ENCODE results near the gene CHODL. TPM values are rescaled to one million over a fixed set of nuclear protein-coding genes. Genes with fewer than 3 reads are reported as not detected.

The CHODL gene
- total and polyA plus RNA-seq, 4 donors, result 0.13 to 3.5 (median 0.27) TPM

DNA sequence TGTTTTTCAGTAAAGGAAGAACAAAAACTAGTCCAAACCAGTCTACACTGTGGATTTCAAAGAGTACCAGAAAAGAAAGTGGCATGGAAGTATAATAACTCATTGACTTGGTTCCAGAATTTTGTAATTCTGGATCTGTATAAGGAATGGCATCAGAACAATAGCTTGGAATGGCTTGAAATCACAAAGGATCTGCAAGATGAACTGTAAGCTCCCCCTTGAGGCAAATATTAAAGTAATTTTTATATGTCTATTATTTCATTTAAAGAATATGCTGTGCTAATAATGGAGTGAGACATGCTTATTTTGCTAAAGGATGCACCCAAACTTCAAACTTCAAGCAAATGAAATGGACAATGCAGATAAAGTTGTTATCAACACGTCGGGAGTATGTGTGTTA is 21.3 kb downstream of the CHODL start:
- H3K36me3 ChIP-seq (ENCODE audit: control insufficient read depth in 4 of 4, insufficient read depth in 4 of 4, low read length in 4 of 4), result no peaks in the 10 kb centered on the region
- DNase-seq, result peak in 2 of 3 donors; percentile 25 to 55
- no peaks in the 10 kb centered on the region for H3K4me1 ChIP-seq (ENCODE audit: control insufficient read depth in 5 of 5, insufficient read depth in 5 of 5, low read length in 5 of 5)
- WGBS, 2 donors, result 78 to 91% methylated on average over 2 of the region's 2 CpGs
- no peak overlapping the region for H3K9ac ChIP-seq (ENCODE audit: insufficient read depth in 1 of 2, low read length in 2 of 2)
- no peak for ATAC-seq (ENCODE audit: insufficient read depth, low FRiP score)
- TF ChIP-seq, protein P1, sequence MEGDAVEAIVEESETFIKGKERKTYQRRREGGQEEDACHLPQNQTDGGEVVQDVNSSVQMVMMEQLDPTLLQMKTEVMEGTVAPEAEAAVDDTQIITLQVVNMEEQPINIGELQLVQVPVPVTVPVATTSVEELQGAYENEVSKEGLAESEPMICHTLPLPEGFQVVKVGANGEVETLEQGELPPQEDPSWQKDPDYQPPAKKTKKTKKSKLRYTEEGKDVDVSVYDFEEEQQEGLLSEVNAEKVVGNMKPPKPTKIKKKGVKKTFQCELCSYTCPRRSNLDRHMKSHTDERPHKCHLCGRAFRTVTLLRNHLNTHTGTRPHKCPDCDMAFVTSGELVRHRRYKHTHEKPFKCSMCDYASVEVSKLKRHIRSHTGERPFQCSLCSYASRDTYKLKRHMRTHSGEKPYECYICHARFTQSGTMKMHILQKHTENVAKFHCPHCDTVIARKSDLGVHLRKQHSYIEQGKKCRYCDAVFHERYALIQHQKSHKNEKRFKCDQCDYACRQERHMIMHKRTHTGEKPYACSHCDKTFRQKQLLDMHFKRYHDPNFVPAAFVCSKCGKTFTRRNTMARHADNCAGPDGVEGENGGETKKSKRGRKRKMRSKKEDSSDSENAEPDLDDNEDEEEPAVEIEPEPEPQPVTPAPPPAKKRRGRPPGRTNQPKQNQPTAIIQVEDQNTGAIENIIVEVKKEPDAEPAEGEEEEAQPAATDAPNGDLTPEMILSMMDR (IDR thresholded peaks at IDR 0.05; ENCODE audit: control extremely low read depth, extremely low read depth), result no peak
- no peak overlapping the region for H3K4me3 ChIP-seq
- H3K27me3 ChIP-seq (ENCODE audit: control insufficient read depth in 3 of 3, insufficient read depth in 3 of 3, low read length in 2 of 3), result no peaks in the 10 kb centered on the region
- H3K27ac ChIP-seq (ENCODE audit: low read depth in 1 of 2, low read length in 1 of 2), result no peak overlapping the region
- no peaks in the 10 kb centered on the region for H3K9me3 ChIP-seq (ENCODE audit: control insufficient read depth in 4 of 4, insufficient read depth in 3 of 4, low read length in 3 of 4)

DNA sequence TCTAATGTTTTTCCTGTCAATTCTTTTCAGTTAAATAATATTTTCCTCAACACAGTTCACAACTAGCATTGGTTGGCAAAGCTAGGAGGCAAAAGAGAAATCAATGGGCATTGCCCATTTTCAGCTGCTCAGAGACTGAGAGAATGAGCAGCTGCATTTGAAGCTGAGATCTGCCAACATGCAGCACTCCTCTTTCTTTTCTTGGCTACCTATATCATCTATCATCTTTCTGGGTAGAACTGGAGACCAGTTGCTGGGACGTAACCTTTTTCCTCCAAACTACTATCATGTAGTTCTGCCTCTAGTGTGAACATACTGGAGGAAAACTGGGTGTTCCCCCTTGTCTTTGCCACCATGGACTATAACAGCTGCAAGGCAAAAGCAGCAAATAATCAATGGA is 22.9 kb downstream of the CHODL start:
- Histone ChIP-seq H3K36me3 (ENCODE audit: control insufficient read depth in 4 of 4, insufficient read depth in 4 of 4, low read length in 4 of 4) (no peaks in the 10 kb centered on the region), H3K27ac (ENCODE audit: low read depth in 1 of 2, low read length in 1 of 2) (no peak overlapping the region), H3K9ac (ENCODE audit: insufficient read depth in 1 of 2, low read length in 2 of 2) (no peak overlapping the region), H3K4me3 (no peak overlapping the region), H3K4me1 (ENCODE audit: control insufficient read depth in 5 of 5, insufficient read depth in 5 of 5, low read length in 5 of 5) (no peaks in the 10 kb centered on the region), H3K27me3 (ENCODE audit: control insufficient read depth in 3 of 3, insufficient read depth in 3 of 3, low read length in 2 of 3) (no peaks in the 10 kb centered on the region), H3K9me3 (ENCODE audit: control insufficient read depth in 4 of 4, insufficient read depth in 3 of 4, low read length in 3 of 4) (no peaks in the 10 kb centered on the region)
- no peak for DNase-seq
- 88 to 91% methylated on average over 1 of the region's 1 CpG for WGBS, 2 donors
- TF ChIP-seq, protein P1 (IDR thresholded peaks at IDR 0.05; ENCODE audit: control extremely low read depth, extremely low read depth), result no peak
- ATAC-seq (ENCODE audit: insufficient read depth, low FRiP score), result no peak

DNA sequence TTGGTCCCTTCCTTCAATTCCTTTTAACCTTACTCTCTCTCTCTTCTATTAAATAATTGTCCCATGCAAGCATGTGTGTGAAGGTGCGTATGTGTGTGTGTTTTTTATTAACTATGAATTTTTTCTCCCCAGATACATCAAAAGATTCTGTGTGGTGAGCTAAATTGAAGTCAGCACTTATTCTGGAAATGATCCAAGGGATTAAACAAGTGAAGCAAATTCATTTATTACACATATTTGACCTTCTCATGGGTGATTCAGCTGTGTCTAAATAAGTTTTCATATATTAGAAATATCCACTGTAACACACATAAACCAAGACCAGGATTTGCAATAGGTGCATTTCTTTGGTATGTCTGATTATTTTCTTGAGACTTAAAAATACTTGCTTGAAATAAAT is 24.3 kb downstream of the CHODL start:
- H3K4me1 ChIP-seq (ENCODE audit: control insufficient read depth in 5 of 5, insufficient read depth in 5 of 5, low read length in 5 of 5), result no peaks in the 10 kb centered on the region
- no peaks in the 10 kb centered on the region for H3K27me3 ChIP-seq (ENCODE audit: control insufficient read depth in 3 of 3, insufficient read depth in 3 of 3, low read length in 2 of 3)
- TF ChIP-seq, protein P1 (IDR thresholded peaks at IDR 0.05; ENCODE audit: control extremely low read depth, extremely low read depth), result no peak
- ATAC-seq (ENCODE audit: insufficient read depth, low FRiP score), result no peak
- 86 to 94% methylated on average over 1 of the region's 1 CpG for WGBS, 2 donors
- H3K4me3 ChIP-seq, result no peak overlapping the region
- H3K36me3 ChIP-seq (ENCODE audit: control insufficient read depth in 4 of 4, insufficient read depth in 4 of 4, low read length in 4 of 4), result no peaks in the 10 kb centered on the region
- H3K9ac ChIP-seq (ENCODE audit: insufficient read depth in 1 of 2, low read length in 2 of 2), result no peak overlapping the region
- H3K9me3 ChIP-seq (ENCODE audit: control insufficient read depth in 4 of 4, insufficient read depth in 3 of 4, low read length in 3 of 4), result no peaks in the 10 kb centered on the region
- no peak for DNase-seq
- no peak overlapping the region for H3K27ac ChIP-seq (ENCODE audit: low read depth in 1 of 2, low read length in 1 of 2)

DNA sequence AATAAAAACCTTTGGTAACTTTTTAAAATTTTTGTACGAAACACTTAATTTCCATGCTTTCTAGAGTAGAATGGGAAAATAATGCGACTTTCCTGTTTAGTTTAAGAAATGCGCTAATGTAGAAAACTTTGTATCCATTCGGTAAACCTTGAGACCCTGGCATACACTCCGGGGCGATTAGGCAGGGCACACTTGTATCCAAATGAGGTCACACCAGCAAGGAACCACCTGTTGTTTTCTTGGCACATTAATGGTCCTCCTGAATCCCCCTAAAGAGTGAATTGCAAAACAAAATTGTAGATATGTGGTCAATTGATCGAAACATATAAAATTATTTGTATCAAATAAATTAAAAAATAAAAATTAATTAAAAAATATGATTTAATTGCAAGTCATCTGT is 25.2 kb downstream of the CHODL start:
- Histone ChIP-seq H3K4me3 (no peak overlapping the region), H3K27me3 (ENCODE audit: control insufficient read depth in 3 of 3, insufficient read depth in 3 of 3, low read length in 2 of 3) (no peaks in the 10 kb centered on the region), H3K9ac (ENCODE audit: insufficient read depth in 1 of 2, low read length in 2 of 2) (no peak overlapping the region), H3K36me3 (ENCODE audit: control insufficient read depth in 4 of 4, insufficient read depth in 4 of 4, low read length in 4 of 4) (no peaks in the 10 kb centered on the region), H3K4me1 (ENCODE audit: control insufficient read depth in 5 of 5, insufficient read depth in 5 of 5, low read length in 5 of 5) (no peaks in the 10 kb centered on the region), H3K9me3 (ENCODE audit: control insufficient read depth in 4 of 4, insufficient read depth in 3 of 4, low read length in 3 of 4) (no peaks in the 10 kb centered on the region), H3K27ac (ENCODE audit: low read depth in 1 of 2, low read length in 1 of 2) (no peak overlapping the region)
- no peak for DNase-seq
- TF ChIP-seq, protein P1 (IDR thresholded peaks at IDR 0.05; ENCODE audit: control extremely low read depth, extremely low read depth), result no peak
- ATAC-seq (ENCODE audit: insufficient read depth, low FRiP score), result no peak
- WGBS, 2 donors, result 87 to 96% methylated on average over 7 of the region's 7 CpGs
